Activated CD4-positive, alpha-beta T cell treated with anti-CD3 and anti-CD28 coated beads, Interleukin-2, amount 50 U/mL, for 48 hours (primary cell): ENCODE data around the gene UBXN1.

ENCODE experiments used
- DNase-seq, 2 experiments: peaks; one replicate each; pipeline ENCODE4 v3.0.0-alpha.2; 2020

The UBXN1 gene

GRCh38 chr11:62632492-62632891 lies 46.4 kb downstream of the UBXN1 start:
- no peak for DNase-seq

- DNase-seq = no peak
Measured at GRCh38 chr11:62627713-62628112, 51.2 kb downstream of the UBXN1 start.
